Ishikawa (cell line): ENCODE data around the gene SYNGR4.

Experiments
- CEBPB ChIP-seq: IDR thresholded peaks from 2 replicates; pipeline ENCODE4 v1.6.1; 2012
- EP300 ChIP-seq: IDR thresholded peaks from 2 replicates; pipeline ENCODE4 v1.6.1; 2012; ENCODE audit warnings: borderline replicate concordance
- RAD21 ChIP-seq: IDR thresholded peaks from 2 replicates; pipeline ENCODE4 v1.6.1; 2012; ENCODE audit warnings: low read depth
- TCF12 ChIP-seq: IDR thresholded peaks from 2 replicates; pipeline ENCODE4 v1.6.1; 2012; ENCODE audit warnings: low read depth
- YY1 ChIP-seq: IDR thresholded peaks from 2 replicates; pipeline ENCODE4 v1.6.1; 2012; ENCODE audit warnings: low read depth
- ZBTB7A ChIP-seq: IDR thresholded peaks from 2 replicates; pipeline ENCODE4 v1.6.1; 2012; ENCODE audit warnings: low read depth
- TF ChIP-seq, protein P1 (sequence below): IDR thresholded peaks from 2 replicates; pipeline ENCODE4 v1.6.1; 2012; ENCODE audit warnings: low read depth, mild to moderate bottlenecking

DNA sequence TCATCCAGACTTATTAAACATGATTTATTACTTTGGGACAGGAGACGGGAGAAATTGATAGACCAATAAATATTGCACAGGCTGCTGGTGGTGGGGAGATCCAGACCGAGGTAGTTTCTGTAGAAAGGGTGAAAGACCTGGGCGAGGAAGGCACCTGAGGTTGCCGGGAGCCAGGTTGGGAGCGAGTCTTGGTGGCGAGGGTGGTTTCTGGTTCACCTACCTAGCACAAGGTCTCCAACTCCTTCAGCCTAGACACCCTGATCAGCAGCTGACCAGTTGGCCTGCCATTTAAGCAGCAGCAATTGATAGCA lies 31.9 kb upstream of the SYNGR4 start:
- TF ChIP-seq, protein P1, sequence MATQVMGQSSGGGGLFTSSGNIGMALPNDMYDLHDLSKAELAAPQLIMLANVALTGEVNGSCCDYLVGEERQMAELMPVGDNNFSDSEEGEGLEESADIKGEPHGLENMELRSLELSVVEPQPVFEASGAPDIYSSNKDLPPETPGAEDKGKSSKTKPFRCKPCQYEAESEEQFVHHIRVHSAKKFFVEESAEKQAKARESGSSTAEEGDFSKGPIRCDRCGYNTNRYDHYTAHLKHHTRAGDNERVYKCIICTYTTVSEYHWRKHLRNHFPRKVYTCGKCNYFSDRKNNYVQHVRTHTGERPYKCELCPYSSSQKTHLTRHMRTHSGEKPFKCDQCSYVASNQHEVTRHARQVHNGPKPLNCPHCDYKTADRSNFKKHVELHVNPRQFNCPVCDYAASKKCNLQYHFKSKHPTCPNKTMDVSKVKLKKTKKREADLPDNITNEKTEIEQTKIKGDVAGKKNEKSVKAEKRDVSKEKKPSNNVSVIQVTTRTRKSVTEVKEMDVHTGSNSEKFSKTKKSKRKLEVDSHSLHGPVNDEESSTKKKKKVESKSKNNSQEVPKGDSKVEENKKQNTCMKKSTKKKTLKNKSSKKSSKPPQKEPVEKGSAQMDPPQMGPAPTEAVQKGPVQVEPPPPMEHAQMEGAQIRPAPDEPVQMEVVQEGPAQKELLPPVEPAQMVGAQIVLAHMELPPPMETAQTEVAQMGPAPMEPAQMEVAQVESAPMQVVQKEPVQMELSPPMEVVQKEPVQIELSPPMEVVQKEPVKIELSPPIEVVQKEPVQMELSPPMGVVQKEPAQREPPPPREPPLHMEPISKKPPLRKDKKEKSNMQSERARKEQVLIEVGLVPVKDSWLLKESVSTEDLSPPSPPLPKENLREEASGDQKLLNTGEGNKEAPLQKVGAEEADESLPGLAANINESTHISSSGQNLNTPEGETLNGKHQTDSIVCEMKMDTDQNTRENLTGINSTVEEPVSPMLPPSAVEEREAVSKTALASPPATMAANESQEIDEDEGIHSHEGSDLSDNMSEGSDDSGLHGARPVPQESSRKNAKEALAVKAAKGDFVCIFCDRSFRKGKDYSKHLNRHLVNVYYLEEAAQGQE = no peak
- TF ChIP-seq CEBPB (no peak), ZBTB7A (no peak), TCF12 (no peak), YY1 (no peak), RAD21 (no peak), EP300 (no peak)
